Measurements from ENCODE around the gene EML5. TPM values are rescaled to one million over a fixed set of nuclear protein-coding genes. Genes with fewer than 3 reads are reported as not detected.

EML5 gene
- total RNA-seq, 1 donor from 2014 or later = not detected

DNA sequence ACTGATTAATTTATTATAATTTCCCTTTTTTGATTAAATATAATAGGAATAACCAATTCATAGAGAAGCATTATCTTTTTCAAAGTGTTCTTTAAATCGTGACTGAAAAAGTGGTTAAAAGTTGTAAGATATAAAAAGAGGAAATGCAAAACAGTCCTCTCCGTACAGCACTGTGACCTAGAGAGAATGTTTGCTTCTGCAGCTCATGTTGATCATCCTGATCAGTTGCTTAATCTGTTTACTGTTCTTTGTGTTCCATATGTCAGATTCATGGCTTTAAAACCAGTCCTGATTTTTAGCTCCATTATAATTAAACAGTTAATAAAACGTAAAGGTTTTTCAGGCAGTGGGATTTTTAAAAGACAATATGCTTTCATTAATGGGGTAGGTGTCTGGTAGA is 36.4 kb upstream of the EML5 start:
- no peak overlapping the region for H3K27ac Mint-ChIP-seq (ENCODE audit: unreplicated experiment)

GRCh38 chr14:88825503-88825902 is 32.8 kb upstream of the EML5 start:
- no peaks in the 10 kb centered on the region for H3K27me3 Mint-ChIP-seq (ENCODE audit: low read depth)
- H3K36me3 Mint-ChIP-seq (ENCODE audit: low read depth) = no peaks in the 10 kb centered on the region
- H3K4me3 Mint-ChIP-seq (ENCODE audit: unreplicated experiment) = peak overlapping the region; percentile 77
- DNase-seq (ENCODE audit: low spot score) = no peak
- H3K27ac Mint-ChIP-seq (ENCODE audit: unreplicated experiment) = peak overlapping the region; percentile 99
- no peaks in the 10 kb centered on the region for H3K9me3 Mint-ChIP-seq (ENCODE audit: low read depth)
- peaks cover 38% of the 10 kb centered on the region for H3K4me1 Mint-ChIP-seq (ENCODE audit: low read depth)
- TF ChIP-seq, protein P1, sequence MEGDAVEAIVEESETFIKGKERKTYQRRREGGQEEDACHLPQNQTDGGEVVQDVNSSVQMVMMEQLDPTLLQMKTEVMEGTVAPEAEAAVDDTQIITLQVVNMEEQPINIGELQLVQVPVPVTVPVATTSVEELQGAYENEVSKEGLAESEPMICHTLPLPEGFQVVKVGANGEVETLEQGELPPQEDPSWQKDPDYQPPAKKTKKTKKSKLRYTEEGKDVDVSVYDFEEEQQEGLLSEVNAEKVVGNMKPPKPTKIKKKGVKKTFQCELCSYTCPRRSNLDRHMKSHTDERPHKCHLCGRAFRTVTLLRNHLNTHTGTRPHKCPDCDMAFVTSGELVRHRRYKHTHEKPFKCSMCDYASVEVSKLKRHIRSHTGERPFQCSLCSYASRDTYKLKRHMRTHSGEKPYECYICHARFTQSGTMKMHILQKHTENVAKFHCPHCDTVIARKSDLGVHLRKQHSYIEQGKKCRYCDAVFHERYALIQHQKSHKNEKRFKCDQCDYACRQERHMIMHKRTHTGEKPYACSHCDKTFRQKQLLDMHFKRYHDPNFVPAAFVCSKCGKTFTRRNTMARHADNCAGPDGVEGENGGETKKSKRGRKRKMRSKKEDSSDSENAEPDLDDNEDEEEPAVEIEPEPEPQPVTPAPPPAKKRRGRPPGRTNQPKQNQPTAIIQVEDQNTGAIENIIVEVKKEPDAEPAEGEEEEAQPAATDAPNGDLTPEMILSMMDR (IDR thresholded peaks at IDR 0.05) = no peak

More for the DNA sequence above, 36.4 kb upstream of the EML5 start:
- Mint-ChIP-seq H3K9me3 (ENCODE audit: low read depth) (no peaks in the 10 kb centered on the region), H3K4me1 (ENCODE audit: low read depth) (peaks cover 62% of the 10 kb centered on the region), H3K4me3 (ENCODE audit: unreplicated experiment) (no peak overlapping the region), H3K36me3 (ENCODE audit: low read depth) (no peaks in the 10 kb centered on the region), H3K27me3 (ENCODE audit: low read depth) (no peaks in the 10 kb centered on the region)
- TF ChIP-seq, protein P1 (IDR thresholded peaks at IDR 0.05) = no peak
- no peak for DNase-seq (ENCODE audit: low spot score)

DNA sequence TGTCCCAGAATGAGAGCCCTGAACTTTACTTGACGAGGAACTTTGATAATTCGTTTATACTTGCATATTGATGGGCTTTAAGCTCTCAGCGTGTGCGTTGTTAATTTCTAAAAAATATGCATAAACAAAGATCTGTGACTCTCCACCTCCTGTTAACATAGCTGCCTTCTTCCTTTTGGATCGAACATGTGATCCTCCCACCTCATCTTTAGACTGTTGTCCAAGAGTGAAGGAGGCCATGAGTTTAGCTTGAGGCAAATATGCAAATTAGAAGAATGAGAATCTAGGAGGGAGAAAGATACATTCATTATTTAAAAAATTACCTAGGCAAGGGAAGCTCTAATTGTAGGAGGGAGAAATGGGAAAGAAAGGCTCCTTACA is 32.3 kb upstream of the EML5 start:
- Mint-ChIP-seq H3K9me3 (ENCODE audit: low read depth) (no peaks in the 10 kb centered on the region), H3K4me1 (ENCODE audit: low read depth) (peaks cover 36% of the 10 kb centered on the region), H3K36me3 (ENCODE audit: low read depth) (no peaks in the 10 kb centered on the region), H3K4me3 (ENCODE audit: unreplicated experiment) (peak overlapping the region; percentile 77), H3K27ac (ENCODE audit: unreplicated experiment) (peak overlapping the region; percentile 99), H3K27me3 (ENCODE audit: low read depth) (no peaks in the 10 kb centered on the region)
- no peak for DNase-seq (ENCODE audit: low spot score)
- TF ChIP-seq, protein P1 (IDR thresholded peaks at IDR 0.05) = no peak

GRCh38 chr14:88824314-88825077 is 31.7 kb upstream of the EML5 start, which contains the start of gene TTC8:
TTC8 (plus strand) TSS chr14:88824651; CDS start chr14:88824708, 57 bp downstream.
- Mint-ChIP-seq H3K4me1 (ENCODE audit: low read depth) (peaks cover 32% of the 10 kb centered on the region), H3K36me3 (ENCODE audit: low read depth) (no peaks in the 10 kb centered on the region), H3K4me3 (ENCODE audit: unreplicated experiment) (peak within 1 kb of the TSS; percentile 77), H3K27ac (ENCODE audit: unreplicated experiment) (peak within 1 kb of the TSS; percentile 99), H3K27me3 (ENCODE audit: low read depth) (peaks cover 3% of the 10 kb centered on the region), H3K9me3 (ENCODE audit: low read depth) (no peaks in the 10 kb centered on the region)
- peak; percentile 95 for DNase-seq (ENCODE audit: low spot score)
- TF ChIP-seq, protein P1 (IDR thresholded peaks at IDR 0.05) = peak; percentile 15

- Mint-ChIP-seq H3K27me3 (ENCODE audit: low read depth) (peaks cover 9% of the 10 kb centered on the region), H3K9me3 (ENCODE audit: low read depth) (no peaks in the 10 kb centered on the region)
- TF ChIP-seq, protein P1 (IDR thresholded peaks at IDR 0.05) = no peak
Measured at GRCh38 chr14:88823968-88824313, 31.2 kb upstream of the EML5 start.

More at GRCh38 chr14:88823968-88824313, 31.2 kb upstream of the EML5 start:
- Mint-ChIP-seq H3K4me1 (ENCODE audit: low read depth) (peaks cover 29% of the 10 kb centered on the region), H3K36me3 (ENCODE audit: low read depth) (no peaks in the 10 kb centered on the region), H3K27ac (ENCODE audit: unreplicated experiment) (peak overlapping the region; percentile 99), H3K4me3 (ENCODE audit: unreplicated experiment) (peak overlapping the region; percentile 77)
- no peak for DNase-seq (ENCODE audit: low spot score)

Data from chondrocyte (in vitro differentiated cells).